WTC11 (cell line): ENCODE measurements around the gene BCAS3. TPM values are rescaled to one million over a fixed set of nuclear protein-coding genes. Genes with fewer than 3 reads are reported as not detected.
A peak's percentile ranks its signal among the peaks of the same experiment; 100 is the strongest.

Experiments
- ATAC-seq: fragments of 200-7000 bp; cut with Tn5 transposase; 2 replicates; pipeline ENCODE4 v1.10.0; 2021; ENCODE audit warnings: mild to moderate bottlenecking, moderate library complexity
- CTCF ChIA-PET: fragments of 300-600 bp; sonication (Branson Sonifier 250); formaldehyde crosslinking; loops from one replicate; lab custom pipeline; 2021; ENCODE audit warnings: antibody characterized with exemption; lab: Charles Lee
- POLR2A ChIA-PET: fragments of 350-600 bp; sonication (Branson Sonifier 250); formaldehyde crosslinking; loops from one replicate; lab custom pipeline; 2021; ENCODE audit warnings: antibody characterized with exemption; lab: Charles Lee
- DNase-seq: peaks from one replicate; pipeline ENCODE4 v3.0.0; 2021; ENCODE audit warnings: low spot score
- H3K27ac Mint-ChIP-seq: 2 replicates; pipeline ENCODE4 v1.8.0; 2021; ENCODE audit warnings: mixed read lengths
- H3K27me3 Mint-ChIP-seq: 2 replicates; pipeline ENCODE4 v1.8.0; 2021; ENCODE audit warnings: low read depth, mild to moderate bottlenecking, moderate library complexity, mixed read lengths
- H3K36me3 Mint-ChIP-seq: 2 replicates; pipeline ENCODE4 v1.8.0; 2021; ENCODE audit warnings: mixed read lengths
- H3K4me1 Mint-ChIP-seq: 2 replicates; pipeline ENCODE4 v1.8.0; 2022; ENCODE audit warnings: mixed read lengths
- H3K4me3 Mint-ChIP-seq: 2 replicates; pipeline ENCODE4 v1.8.0; 2021; ENCODE audit warnings: mild to moderate bottlenecking, moderate library complexity, mixed read lengths
- H3K9me3 Mint-ChIP-seq: 2 replicates; pipeline ENCODE4 v1.8.0; 2021; ENCODE audit warnings: mixed read lengths
- AR ChIP-seq: fragments of 250-450 bp; sonication (Bioruptor Pico); IDR thresholded peaks from 2 replicates; pipeline ENCODE4 v1.9.0; 2021; ENCODE audit warnings: mild to moderate bottlenecking
- ATF2 ChIP-seq: sonication (generic); formaldehyde crosslinking; IDR thresholded peaks from 2 replicates; pipeline ENCODE4 v1.8.1; 2022; ENCODE audit warnings: low read depth, missing genetic modification reagents, borderline replicate concordance
- CBFB ChIP-seq: sonication (generic); formaldehyde crosslinking; IDR thresholded peaks from 2 replicates; pipeline ENCODE4 v1.8.1; 2022; ENCODE audit warnings: mild to moderate bottlenecking, low read depth, missing genetic modification reagents
- CREB1 ChIP-seq: sonication (generic); formaldehyde crosslinking; IDR thresholded peaks from 2 replicates; pipeline ENCODE4 v1.8.0; 2023; ENCODE audit warnings: mild to moderate bottlenecking, missing genetic modification reagents
- CREM ChIP-seq: sonication (generic); formaldehyde crosslinking; IDR thresholded peaks from 2 replicates; pipeline ENCODE4 v1.8.1; 2022; ENCODE audit warnings: mild to moderate bottlenecking, missing genetic modification reagents, moderate library complexity
- FOXJ3 ChIP-seq: sonication (generic); formaldehyde crosslinking; IDR thresholded peaks from 2 replicates; pipeline ENCODE4 v1.9.0; 2021; ENCODE audit warnings: missing genetic modification reagents, mild to moderate bottlenecking, borderline replicate concordance
- FOXK1 ChIP-seq: sonication (generic); formaldehyde crosslinking; IDR thresholded peaks from 2 replicates; pipeline ENCODE4 v1.8.0; 2022; ENCODE audit warnings: mild to moderate bottlenecking, moderate library complexity, missing genetic modification reagents
- GABPB1 ChIP-seq: sonication (generic); formaldehyde crosslinking; IDR thresholded peaks from 2 replicates; pipeline ENCODE4 v1.8.1; 2023; ENCODE audit warnings: mild to moderate bottlenecking, missing genetic modification reagents
- IRF1 ChIP-seq: sonication (generic); formaldehyde crosslinking; IDR thresholded peaks from 2 replicates; pipeline ENCODE4 v1.8.0; 2023; ENCODE audit warnings: missing genetic modification reagents
- JAZF1 ChIP-seq: fragments of 250-450 bp; sonication (Bioruptor Pico); IDR thresholded peaks from 2 replicates; pipeline ENCODE4 v1.9.0; 2021; ENCODE audit warnings: moderate library complexity, mild to moderate bottlenecking, inconsistent platforms
- JUN ChIP-seq: sonication (generic); formaldehyde crosslinking; IDR thresholded peaks from 2 replicates; pipeline ENCODE4 v1.8.0; 2023; ENCODE audit warnings: mild to moderate bottlenecking, missing genetic modification reagents
- NR1H2 ChIP-seq: sonication (generic); formaldehyde crosslinking; IDR thresholded peaks from 2 replicates; pipeline ENCODE4 v1.9.0; 2021; ENCODE audit warnings: mild to moderate bottlenecking, moderate library complexity, missing genetic modification reagents
- OVOL2 ChIP-seq: fragments of 250-450 bp; sonication (Bioruptor Pico); IDR thresholded peaks from 2 replicates; pipeline ENCODE4 v1.9.0; 2021; ENCODE audit warnings: mild to moderate bottlenecking, borderline replicate concordance
- STAT6 ChIP-seq: sonication (generic); formaldehyde crosslinking; conservative IDR thresholded peaks from 2 replicates; pipeline ENCODE4 v1.8.1; 2023; ENCODE audit warnings: mild to moderate bottlenecking, low read depth, missing genetic modification reagents, moderate library complexity
- TEAD1 ChIP-seq: sonication (generic); formaldehyde crosslinking; IDR thresholded peaks from 2 replicates; pipeline ENCODE4 v1.8.0; 2022; ENCODE audit warnings: mild to moderate bottlenecking, missing genetic modification reagents
- TP53 ChIP-seq: sonication (generic); formaldehyde crosslinking; IDR thresholded peaks from 2 replicates; pipeline ENCODE4 v1.8.1; 2023; ENCODE audit warnings: mild to moderate bottlenecking, missing genetic modification reagents
- USF1 ChIP-seq: sonication (generic); formaldehyde crosslinking; IDR thresholded peaks from 2 replicates; pipeline ENCODE4 v1.8.0; 2022; ENCODE audit warnings: mild to moderate bottlenecking, missing genetic modification reagents
- ZNF232 ChIP-seq: sonication (generic); formaldehyde crosslinking; IDR thresholded peaks from 2 replicates; pipeline ENCODE4 v1.8.0; 2022; ENCODE audit warnings: mild to moderate bottlenecking, missing genetic modification reagents
- ZNF317 ChIP-seq: sonication (generic); formaldehyde crosslinking; IDR thresholded peaks from 2 replicates; pipeline ENCODE4 v1.8.1; 2023; ENCODE audit warnings: low read depth, mild to moderate bottlenecking, moderate library complexity, missing genetic modification reagents, borderline replicate concordance
- ZSCAN18 ChIP-seq: fragments of 250-450 bp; sonication (Bioruptor Pico); IDR thresholded peaks from 2 replicates; pipeline ENCODE4 v2.1.2; 2022; ENCODE audit warnings: mild to moderate bottlenecking, moderate library complexity
- total RNA-seq: library from RNA; stranded (reverse); gene quantifications from 3 replicates; pipeline ENCODE4 v1.2.3, GENCODE V29; 2021

Gene BCAS3
- total RNA-seq, 1 experiment from 2014 or later, result 15.5 TPM

- ATAC-seq (no peak), DNase-seq (no peak)
- no peak overlapping the region for H3K4me3 Mint-ChIP-seq
- POLR2A ChIA-PET, result no interaction called here
- H3K4me1 Mint-ChIP-seq, result no peaks in the 10 kb centered on the region
- peaks cover 10% of the 10 kb centered on the region for H3K36me3 Mint-ChIP-seq
- no peak overlapping the region for H3K27ac Mint-ChIP-seq
- no peaks in the 10 kb centered on the region for H3K27me3 Mint-ChIP-seq
- peaks cover 20% of the 10 kb centered on the region for H3K9me3 Mint-ChIP-seq
- no peak for TF ChIP-seq AR (CRISPR knock-in tag)
- TF ChIP-seq FOXJ3 (CRISPR knock-in tag), result no peak
- TF ChIP-seq CREM (CRISPR knock-in tag), result no peak
- no peak for TF ChIP-seq CREB1 (CRISPR knock-in tag)
- TF ChIP-seq IRF1 (CRISPR knock-in tag), result no peak
- no peak for TF ChIP-seq JAZF1 (CRISPR knock-in tag)
- TF ChIP-seq FOXK1 (CRISPR knock-in tag), result no peak
- TF ChIP-seq CBFB (CRISPR knock-in tag), result no peak
- no peak for TF ChIP-seq USF1
- no peak for TF ChIP-seq GABPB1 (CRISPR knock-in tag)
- no peak for TF ChIP-seq NR1H2 (CRISPR knock-in tag)
- CTCF ChIA-PET, result no interaction called here
Observed at GRCh38 chr17:60914078-60914477, 236.4 kb downstream of the BCAS3 start.

GRCh38 chr17:60916043-60916442, 238.4 kb downstream of the BCAS3 start:
- H3K4me1 Mint-ChIP-seq, result no peaks in the 10 kb centered on the region
- ChIA-PET CTCF (no interaction called here), POLR2A (no interaction called here)
- TF ChIP-seq JUN (CRISPR knock-in tag) (no peak), ZSCAN18 (no peak), ZNF317 (CRISPR knock-in tag) (peak; percentile 98), TEAD1 (CRISPR knock-in tag) (no peak), ZNF232 (CRISPR knock-in tag) (no peak), TP53 (no peak), OVOL2 (CRISPR knock-in tag) (no peak), ATF2 (CRISPR knock-in tag) (no peak), STAT6 (no peak)
- H3K9me3 Mint-ChIP-seq, result peaks cover 21% of the 10 kb centered on the region
- ATAC-seq (no peak), DNase-seq (no peak)
- H3K36me3 Mint-ChIP-seq, result peaks cover 10% of the 10 kb centered on the region
- no peak overlapping the region for H3K4me3 Mint-ChIP-seq
- no peak overlapping the region for H3K27ac Mint-ChIP-seq
- no peaks in the 10 kb centered on the region for H3K27me3 Mint-ChIP-seq
